ENCODE measurements around the gene FAM83F.

FAM83F gene

DNA sequence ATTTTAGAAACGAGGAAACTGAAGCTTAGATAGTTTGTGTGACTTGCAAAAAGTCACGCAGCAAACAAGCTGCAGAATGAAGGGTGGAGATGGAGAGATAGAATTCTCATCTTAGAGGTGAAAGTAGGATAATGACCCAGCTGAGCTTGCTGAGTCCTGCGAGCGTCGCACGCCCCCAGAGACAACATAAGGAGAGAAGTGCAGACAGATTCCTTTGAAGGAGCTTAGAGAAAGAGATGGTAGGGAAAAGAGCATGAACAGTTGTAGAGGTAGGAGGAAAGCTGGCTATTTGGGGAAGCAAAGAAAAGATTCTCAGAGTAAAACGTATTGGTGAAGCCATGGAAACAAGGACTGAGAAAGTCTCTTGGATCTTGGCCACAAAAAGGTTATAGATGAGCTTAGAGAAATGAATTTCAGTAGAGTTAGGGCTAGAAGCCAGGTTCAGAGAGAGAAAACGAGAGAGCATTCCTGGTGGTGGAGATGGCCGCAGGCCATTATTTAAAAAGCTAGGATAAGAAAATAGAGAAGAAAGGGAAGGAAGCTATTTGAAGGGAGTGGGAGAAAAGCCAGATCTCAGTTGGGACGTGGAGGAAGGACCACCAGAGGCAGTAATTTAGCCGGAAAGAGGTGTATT lies 44.8 kb downstream of the FAM83F start:
- DNase-seq: no peak

DNA sequence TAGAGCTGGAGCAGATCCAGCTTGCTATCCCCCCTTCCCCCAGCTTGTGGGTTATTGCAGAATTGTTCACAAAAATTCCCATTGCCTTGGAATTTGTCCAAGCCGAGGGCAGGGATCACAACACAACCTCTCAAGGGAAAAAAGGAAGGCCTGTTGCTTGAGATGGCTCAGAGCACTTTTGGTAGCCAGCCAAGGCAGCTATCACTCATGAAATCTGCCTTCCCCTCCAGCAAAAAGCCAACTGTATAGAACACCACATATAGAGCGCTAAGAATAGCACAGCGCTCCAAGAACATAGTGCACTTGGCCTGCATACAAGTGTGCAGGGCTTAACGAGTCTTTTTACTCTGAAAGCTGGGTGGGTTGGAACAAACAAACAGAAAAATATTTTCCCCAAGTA lies 46.2 kb downstream of the FAM83F start:
- no peak for DNase-seq

DNA sequence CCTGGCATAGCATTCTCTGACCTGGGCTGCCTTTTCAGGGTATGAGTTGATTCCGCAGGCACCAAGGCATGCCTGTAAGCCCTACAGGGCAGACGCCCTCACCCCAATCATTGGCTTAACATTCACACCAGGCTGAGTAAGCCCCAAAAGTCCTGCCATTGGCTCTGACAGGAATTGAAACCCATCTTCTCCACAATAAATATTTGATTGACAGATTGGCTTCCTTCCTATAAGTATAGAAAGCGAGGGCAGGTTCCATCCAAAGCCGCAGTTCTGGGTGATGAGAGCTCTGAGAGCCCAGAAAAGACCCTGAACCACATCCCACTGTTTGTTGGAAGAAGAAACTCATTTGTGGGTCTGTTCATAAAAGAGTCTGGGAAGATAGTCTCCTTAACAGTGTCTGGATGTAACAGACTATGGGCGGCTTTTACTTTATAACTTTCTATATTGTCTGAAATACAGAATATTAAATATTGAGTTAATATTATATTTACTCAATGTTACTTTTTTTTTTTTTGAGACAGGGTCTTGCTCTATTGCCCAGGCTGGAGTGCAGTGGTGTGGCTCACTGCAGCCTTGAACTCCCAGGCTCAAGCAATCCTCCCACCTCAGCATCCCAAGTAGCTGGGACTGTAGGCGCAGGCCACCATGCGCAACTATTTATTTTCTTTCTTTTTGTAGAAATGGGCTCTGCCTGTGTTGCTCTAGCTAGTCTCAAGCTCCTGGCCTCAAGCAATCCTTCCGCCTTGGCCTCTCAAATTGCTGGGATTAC lies 46.8 kb downstream of the FAM83F start:
- no peak for DNase-seq

DNA sequence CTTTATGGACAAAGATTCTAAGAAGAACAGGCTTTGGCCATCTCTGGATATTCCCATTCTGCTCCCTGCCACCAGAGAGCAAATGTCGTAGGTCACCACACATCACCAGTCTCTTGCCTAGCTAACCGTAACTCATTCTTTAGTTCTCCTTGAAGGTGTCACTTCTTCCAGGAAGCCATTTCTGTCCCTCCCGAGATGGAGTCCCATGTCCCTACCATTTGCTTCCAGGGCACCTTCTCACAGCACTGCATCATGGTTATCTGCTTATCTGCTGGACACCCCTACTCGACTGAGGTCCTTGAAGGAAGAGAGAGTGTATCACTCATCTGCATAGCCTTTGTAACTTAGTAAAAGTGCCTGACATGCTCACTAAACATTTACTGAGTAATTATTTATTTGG lies 47.6 kb downstream of the FAM83F start:
- no peak for DNase-seq

DNA sequence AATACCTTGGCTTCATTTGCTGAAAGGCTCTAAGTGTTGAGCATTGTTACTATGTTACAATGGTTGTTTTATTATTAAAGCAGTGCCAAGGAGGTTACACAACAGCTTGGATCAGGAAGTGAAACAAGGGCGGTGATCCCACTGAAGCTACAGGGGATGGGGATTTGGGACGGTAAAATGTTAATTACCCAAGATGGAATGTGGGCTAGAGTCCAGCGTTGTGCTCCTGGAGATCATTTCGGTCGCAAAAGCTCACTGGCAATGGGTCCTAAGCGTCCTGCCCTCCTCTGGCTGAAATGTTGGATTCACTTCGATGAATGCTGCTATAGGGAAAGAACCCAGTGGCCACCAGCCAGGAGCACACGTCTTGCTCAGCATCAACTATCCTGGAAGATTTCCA lies 48.3 kb downstream of the FAM83F start:
- no peak for DNase-seq

DNA sequence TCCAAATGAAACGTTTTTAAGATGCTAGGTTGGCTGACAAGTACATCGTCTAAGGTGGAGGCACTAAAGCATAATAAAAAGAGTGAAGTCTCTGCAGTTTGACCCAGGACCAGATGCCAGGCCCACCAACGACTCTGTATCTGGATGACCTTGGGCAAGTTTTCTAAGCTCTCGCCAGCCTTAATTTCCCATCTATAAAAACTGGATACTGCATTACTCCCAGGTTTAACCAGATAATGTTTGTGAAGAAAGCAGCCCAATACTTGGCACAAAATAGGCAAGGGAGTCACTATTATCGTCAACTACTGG lies 49.0 kb downstream of the FAM83F start:
- DNase-seq: no peak

DNA sequence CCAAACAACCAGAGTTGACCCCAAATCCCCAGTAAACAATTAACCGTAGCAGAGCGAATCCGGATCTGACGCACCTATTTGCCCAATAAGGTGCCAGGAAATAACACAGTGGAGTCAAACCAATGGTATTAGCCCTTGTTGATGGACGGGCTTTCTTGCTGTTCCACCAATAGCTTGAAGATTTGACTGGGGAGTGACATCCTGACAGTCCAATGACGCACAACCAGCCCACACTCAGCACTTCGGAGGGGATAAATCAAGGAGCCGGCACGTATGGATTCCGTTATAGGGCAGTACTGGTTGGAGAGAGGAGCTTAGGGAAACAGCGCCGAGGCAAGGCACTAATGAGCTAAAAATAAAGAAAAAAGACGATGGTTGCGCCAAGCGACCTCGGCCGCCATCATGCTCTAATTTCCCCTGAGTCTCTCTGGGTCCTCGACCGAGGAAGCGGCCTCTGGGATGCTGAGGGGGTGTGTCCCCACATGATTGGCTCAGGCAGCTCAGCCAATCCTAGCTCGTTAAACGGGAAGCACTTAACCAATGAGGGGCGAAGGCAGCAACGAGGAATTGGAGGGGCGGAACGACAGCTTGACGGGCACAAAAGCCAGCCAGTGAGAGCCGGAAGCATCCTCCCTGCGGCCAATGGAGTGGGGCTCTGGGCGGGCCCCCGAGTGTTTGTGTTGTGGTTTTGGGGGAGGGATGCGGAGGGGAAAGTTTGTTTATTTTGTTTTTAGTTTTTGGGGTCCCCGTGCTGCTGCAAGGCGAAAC lies 49.5 kb downstream of the FAM83F start:
- peak; percentile 99 for DNase-seq

DNA sequence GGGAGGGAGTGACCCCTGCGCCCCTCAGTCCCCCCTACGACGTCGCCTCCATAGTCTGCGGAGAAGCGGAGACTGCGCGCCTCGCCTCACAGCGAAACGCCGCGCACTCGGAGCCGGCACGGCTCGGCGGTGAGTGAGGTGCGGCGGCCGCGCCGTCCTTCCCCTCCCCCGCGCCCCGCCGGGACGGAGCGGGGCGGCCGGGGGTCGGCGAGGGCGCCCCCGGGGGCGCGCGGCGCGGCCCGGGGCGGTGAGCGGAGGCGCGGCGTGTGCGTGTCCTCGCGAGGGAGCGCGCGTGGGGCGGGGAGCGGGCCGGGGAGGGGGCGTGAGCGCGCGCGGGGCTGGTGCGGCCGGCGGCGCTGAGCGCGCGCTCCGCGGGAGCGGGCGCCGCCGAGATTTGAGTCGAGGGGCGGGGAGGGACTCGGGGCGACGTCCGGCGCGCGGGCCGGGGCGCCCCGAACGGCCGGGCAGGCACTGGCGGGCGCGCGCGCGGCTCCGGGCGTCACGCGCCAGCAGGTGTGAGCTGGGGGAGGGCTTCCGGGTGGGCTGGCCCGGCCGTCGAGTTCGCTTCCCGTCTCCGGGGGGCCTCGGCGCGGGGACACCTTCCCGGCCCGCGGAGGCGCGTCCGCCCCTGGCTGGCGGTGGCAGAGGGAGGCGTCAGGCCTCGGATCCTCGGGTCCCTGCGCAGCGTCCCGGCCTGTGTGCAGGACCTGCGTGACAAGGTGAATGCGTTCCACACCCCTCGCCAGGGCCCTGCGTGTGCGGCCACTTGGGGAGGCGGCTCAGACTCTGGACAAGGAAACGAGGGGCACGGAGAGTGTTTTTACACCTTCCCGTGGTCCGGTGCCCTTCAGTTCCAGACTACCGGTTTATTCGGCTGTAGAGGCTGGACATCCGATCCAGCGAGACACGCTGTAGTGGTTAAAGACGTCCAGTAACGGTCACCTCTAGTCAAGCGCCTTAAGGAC lies 50.4 kb downstream of the FAM83F start:
- peak; percentile 82 for DNase-seq

DNA sequence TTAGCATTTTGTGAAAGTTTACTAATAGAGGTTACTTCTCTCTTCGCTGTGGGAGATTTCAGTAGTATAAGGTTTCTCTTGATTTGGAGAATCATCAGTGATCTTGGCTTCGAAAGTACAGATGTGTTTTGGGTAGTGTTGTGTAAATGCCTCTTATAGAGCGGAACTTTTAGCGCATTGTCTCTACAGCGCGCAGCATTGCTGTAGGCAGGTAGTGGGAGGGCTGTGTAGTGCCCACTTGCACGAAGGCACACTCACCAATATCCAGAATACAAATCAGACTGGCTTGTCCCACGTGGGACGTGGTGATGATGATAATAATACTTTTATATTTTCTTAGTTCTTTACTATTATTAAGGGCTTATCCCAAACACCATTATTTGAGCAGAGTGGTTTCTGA lies 51.4 kb downstream of the FAM83F start:
- DNase-seq: peak; percentile 47

DNA sequence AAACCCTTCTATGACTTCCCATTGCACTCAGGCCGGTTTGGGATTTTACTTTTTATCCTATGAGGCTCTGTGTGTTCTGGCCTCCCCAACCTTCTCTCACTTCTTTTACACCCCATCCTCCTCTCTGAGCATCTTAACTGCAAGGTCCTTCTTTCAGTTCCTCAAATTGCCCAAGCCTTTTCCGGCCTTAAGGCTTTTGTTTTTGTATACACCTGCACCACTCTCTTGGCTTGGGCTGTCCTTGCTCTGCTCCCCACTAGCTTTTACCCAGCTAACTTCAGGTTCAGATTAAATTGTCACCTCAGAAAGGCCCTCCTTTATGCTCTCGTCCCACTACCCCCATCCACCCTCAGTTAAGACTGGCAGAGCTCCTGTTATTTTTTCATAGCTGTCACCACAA lies 55.5 kb downstream of the FAM83F start:
- DNase-seq: no peak

DNA sequence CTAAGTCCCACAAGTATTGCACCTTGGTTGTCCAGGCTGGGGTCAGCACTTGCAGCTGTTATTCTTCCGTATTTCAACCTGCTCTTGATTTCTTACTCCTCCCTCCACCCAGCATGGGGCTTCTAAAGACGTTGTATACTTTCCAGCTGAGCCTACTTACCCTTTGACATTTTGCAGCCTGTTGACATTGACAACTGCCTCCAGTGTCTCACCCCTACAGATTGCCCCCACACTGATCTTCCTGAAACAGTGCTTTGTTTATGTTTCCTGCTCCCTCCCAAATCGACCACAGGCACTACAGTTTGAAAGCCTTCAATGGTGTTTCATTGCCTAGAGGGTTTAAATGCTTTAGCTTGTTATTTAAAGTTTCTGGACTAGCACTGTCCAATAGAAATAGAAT lies 56.6 kb downstream of the FAM83F start:
- no peak for DNase-seq

DNA sequence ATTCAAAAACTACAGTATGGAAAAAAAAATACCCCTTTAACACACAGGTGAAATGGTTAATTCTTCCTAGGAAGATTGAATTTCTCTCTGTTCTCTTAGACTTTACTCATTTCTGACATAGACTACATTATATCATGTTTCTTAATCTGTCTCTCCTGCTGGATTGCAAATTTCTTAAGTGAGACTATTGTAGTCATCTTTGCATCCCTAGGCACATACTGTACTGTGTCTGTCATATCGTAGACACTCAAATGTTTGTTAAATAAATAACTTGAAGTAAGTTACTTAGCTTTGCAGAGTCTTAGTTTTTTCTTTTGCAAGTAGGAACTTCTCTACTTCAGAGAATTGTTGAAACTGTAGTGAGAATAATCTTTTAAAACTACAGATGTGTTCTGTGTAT lies 58.7 kb downstream of the FAM83F start:
- DNase-seq: no peak

DNA sequence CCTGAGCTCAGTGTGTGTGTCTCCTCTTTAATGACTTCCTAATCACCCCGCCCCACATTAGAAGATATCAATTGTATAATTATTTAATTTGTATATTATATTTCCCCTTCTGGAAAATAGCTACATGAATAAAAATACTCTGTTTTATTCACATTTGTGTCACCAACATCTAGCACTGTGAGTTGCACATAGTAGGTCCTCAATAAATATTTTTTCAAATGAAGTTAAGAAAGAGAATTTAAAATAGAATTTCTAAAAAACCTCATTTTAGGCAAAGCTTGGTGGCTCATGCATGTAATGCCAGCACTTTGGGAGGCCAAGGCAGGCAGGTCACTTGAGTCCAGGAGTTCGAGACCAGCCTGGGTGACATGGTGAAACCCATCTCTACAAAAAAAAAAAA lies 59.7 kb downstream of the FAM83F start:
- DNase-seq: no peak

DNA sequence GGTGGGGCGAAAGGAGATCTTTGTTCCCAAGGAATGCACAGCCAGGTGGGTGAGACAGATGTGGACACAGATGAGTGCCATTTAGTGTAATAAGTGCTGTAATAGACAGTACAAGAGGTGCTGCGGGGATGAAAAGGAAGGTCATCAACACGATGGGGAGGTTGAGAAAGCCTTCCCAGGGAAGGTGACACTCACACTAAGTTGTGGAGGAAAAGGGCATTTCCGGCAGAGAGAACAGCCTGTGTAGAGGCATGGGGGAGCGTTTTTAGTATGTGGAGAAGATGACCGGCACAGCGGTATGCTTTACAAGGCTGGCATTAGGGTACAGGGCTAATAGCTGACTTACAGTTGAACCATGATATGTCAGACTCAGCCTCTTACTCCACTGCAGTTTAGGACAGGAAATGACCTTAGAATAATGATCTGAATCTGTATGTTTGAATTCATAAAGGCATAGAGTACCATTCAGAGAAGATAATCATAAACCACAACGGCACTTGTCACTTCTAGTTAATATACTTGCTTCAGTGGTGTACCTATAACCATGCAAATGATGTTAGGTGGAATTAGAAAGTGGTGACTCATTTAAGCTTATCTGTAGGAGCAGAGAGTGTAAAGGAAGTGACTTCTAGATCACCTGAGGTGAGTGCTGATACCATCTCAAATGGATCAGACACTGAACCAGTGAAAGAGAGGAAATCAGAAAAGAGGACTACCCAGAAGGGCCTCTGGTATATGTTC lies 60.6 kb downstream of the FAM83F start:
- DNase-seq: peak; percentile 31

DNA sequence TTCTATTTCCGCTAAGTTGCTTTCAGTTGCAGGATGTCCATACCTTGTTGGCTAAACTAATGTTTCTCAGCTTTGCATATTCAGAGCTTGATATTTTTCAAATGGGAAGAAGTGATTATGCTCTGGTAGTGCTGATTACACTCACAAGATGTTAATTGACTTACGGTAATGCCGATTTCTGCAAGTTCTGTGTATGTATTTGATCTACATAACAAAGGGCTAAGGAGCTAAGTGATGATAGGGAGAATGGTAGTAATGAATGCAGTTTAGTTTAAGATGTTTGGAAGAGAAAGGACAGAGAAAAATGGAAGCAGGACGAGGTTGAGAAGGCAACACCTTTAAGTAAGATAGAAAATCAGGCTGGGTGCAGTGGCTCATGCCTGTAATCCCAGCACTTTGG lies 61.4 kb downstream of the FAM83F start:
- DNase-seq: no peak

DNA sequence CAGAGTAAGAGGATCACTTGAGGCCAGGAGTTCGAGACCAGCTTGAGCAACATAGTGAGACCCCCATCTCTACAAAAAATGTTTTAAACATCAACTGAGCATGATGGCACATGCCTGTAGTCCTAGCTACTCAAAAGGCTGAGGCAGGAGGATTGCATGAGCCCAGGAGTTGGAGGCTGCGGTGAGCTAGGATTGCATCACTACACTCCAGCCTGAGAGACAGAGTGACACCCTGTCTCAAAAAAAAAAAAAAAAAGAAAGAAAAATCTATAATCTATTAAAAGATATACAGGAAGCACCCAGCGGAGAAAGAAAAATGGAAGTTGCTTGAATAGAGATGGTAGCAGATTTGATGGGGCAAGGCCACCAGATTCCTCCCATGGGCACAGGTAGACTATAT lies 61.8 kb downstream of the FAM83F start:
- DNase-seq: no peak

DNA sequence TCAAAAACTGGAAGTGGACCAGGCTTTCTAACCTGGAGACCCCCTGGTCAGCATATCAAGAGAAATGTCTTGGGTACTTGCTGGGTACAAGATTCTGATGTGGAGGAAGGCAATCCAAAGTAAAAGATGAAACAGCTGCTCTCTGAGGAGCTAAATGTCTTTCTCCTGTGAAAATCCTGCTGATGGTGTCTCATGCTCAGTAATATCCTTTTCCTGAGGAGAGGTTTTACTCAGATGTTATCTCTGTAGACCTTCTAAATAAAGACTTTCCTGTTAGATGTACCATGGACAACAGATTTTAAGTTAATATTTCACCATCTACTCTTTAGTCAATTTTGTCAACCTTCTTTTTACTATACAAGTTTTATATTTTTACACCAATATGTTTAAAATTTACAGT lies 62.9 kb downstream of the FAM83F start:
- no peak for DNase-seq

DNA sequence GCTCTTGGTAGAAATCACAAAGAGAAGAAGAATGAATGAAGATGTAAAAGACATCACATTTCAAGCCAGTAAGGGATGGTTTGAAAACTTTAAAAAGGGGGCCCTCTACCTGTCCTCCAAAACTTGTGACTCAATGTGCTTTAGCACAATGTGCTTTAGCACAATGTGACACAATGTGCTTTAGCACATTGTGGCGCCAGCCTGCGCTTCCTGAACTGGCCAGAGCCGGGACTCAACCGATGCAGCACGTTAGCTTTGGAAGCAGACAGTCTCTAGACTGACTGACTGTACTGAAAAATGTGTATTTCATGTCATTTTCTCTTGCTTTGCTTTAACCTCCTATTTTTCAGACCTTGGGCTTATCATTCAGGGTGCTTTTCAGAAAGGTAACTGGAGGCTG lies 63.5 kb downstream of the FAM83F start:
- DNase-seq: peak; percentile 75

DNA sequence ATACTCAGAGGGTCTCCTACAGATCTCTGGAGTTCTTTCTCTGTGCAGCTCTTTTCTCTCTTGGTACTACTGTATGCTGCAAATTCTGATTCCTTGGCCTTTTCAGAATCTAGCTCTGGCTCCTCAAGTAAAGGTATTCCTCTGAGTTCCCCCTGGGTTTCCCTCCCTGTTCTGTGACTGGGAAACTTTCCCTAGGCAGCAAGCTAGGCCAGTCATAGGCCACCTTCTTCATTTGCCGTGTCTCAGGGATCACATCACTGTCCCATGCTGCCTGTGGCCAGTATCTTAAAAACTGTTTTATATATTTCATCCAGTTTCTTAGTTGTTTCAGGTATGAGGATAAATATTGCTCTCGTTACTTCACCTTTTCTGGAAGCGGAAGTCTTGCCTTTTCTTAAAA lies 71.2 kb downstream of the FAM83F start:
- DNase-seq: no peak

DNA sequence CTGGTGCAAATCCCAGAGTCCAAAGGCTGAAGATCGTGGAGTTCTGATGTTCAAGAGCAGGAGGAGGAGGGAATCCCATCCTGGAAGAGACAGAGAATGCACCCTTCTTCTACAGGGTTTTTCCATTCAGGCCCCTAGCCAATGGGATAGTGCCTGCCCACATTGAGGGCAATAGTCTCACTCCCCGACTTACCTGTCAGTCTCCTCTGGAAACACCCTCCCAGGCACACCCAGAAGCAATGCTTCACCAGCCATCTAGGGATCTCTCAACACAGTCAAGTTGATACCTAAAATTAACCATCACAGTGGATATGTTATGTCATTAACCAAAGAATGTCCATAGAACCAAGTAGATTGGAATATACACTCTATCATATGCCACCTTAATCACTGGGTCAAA lies 72.9 kb downstream of the FAM83F start:
- DNase-seq: no peak

DNA sequence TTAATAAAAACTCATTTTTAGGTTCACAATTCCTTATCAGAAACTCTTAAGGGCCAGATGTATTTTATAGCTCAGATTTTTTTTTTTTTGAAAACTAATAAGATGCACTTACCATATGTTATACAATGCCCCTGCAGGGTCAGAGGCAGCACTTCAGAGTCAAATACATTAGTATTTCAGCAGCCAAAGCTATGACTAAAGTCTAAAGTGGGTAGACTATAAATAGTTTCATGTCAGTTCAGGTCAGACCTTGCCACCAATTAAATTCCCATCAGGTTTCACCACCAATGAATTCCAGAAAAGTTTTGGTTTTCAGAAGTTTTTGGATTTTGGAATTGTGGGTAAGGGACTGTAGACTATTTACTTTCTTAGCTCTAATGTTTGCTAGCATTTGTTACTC lies 75.9 kb downstream of the FAM83F start:
- DNase-seq: no peak

DNA sequence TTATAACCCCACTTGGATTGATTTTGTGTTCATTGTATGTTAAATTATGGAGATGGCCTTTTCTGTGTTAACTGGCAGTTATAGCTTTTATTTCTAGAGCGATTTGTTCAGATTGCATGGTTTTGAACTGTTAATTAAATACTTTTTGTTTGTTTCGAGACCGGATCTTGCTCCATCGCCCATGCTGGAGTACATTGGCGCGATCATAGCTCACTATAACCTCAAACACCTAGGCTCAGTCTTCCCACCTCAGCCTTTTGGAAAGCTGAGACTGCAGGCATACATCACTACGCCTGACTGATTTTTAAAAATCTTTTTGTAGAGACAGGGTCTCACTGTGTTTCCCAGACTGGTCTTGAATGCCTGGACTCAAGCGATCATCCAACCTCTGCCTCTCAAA lies 77.0 kb downstream of the FAM83F start:
- DNase-seq: no peak
